Mucosa of descending colon (tissue), 3 donors: ENCODE results near the gene UBE3D. TPM values are rescaled to one million over a fixed set of nuclear protein-coding genes. Genes with fewer than 3 reads are reported as not detected.

Experiments
- ATAC-seq: fragments of 200-7000 bp; cut with Tn5 transposase; one replicate; pipeline ENCODE4 v1.9.1; 2020; ENCODE audit warnings: mild to moderate bottlenecking, moderate library complexity
- DNase-seq, 3 donors: peaks; one replicate each; pipeline ENCODE4 v3.0.0-alpha.2; 2020
- H3K36me3 ChIP-seq: fragments of 200-600 bp; one replicate; pipeline ENCODE4 v1.8.0; 2021; ENCODE audit warnings: low read depth, mild to moderate bottlenecking
- H3K4me1 ChIP-seq: fragments of 200-600 bp; one replicate; pipeline ENCODE4 v1.8.0; 2021; ENCODE audit warnings: low read depth, mild to moderate bottlenecking
- H3K4me3 ChIP-seq: fragments of 200-600 bp; one replicate; pipeline ENCODE4 v1.8.0; 2021; ENCODE audit warnings: mild to moderate bottlenecking
- H3K9me3 ChIP-seq: fragments of 200-600 bp; one replicate; pipeline ENCODE4 v1.8.0; 2021; ENCODE audit warnings: mild to moderate bottlenecking
- intact Hi-C, 2 donors: fragments of 100-400 bp; cut with DNase I in 1 of 2; cut with micrococcal nuclease in 1 of 2; formaldehyde crosslinking; loops; one replicate each; pipeline versions ENCODE4 v1.11.0 to v1.11.1; 2022; cut with DNase I, micrococcal nuclease
- total RNA-seq, 3 donors: library from RNA; stranded (reverse); fragmentation: NEBNext Ultra II Directional in 2 of 3; extraction: Animal tissue kit (Norgen Biotek cat#: 25700) in 2 of 3; gene quantifications; one replicate each; pipeline versions ENCODE4 v1.2.1 to v1.2.4, GENCODE V29; 2021 to 2023
- TF ChIP-seq, protein P1 (sequence below): fragments of 200-600 bp; IDR thresholded peaks from one replicate; pipeline ENCODE4 v1.8.0; 2022; ENCODE audit warnings: antibody characterized with exemption, mild to moderate bottlenecking
- donor health status: DM: no; HTN: no; CAD: no; lungs with moderate emphysema.
- donor health status: DM: no; HTN: no; CAD: no.
- donor health status: DM: no; HTN: yes; CAD: no.

UBE3D gene
- total RNA-seq, 3 donors from 2014 or later: 4.3 to 4.8 (median 4.7) TPM

GRCh38 chr6:82891076-82891475 lies 174.6 kb downstream of the UBE3D start:
- Histone ChIP-seq H3K4me3 (no peak overlapping the region), H3K9me3 (no peaks in the 10 kb centered on the region), H3K36me3 (no peaks in the 10 kb centered on the region), H3K4me1 (no peaks in the 10 kb centered on the region)
- DNase-seq: no peak
- TF ChIP-seq, protein P1, sequence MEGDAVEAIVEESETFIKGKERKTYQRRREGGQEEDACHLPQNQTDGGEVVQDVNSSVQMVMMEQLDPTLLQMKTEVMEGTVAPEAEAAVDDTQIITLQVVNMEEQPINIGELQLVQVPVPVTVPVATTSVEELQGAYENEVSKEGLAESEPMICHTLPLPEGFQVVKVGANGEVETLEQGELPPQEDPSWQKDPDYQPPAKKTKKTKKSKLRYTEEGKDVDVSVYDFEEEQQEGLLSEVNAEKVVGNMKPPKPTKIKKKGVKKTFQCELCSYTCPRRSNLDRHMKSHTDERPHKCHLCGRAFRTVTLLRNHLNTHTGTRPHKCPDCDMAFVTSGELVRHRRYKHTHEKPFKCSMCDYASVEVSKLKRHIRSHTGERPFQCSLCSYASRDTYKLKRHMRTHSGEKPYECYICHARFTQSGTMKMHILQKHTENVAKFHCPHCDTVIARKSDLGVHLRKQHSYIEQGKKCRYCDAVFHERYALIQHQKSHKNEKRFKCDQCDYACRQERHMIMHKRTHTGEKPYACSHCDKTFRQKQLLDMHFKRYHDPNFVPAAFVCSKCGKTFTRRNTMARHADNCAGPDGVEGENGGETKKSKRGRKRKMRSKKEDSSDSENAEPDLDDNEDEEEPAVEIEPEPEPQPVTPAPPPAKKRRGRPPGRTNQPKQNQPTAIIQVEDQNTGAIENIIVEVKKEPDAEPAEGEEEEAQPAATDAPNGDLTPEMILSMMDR: no peak
- no peak for ATAC-seq
- intact Hi-C loops: no loop called here

DNA sequence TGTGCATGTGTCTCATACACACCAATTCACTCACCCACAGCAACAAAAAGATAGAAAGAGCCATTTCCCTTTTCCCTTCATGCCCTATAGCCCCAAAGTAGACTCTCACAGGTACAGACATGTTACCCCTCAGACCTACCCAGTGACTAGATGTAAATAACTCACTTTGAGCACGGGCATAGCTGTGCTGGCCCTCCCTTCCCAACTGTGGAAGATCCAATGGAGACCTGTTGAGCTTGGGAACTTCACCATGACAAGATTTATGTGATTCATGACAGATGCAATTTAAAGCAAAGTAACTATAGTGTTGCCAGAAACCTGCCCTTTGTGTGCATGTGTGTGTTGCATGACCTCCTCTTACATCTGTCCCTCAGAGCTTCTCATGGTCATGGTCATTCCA lies 175.4 kb downstream of the UBE3D start:
- ATAC-seq (no peak), DNase-seq (no peak)
- Histone ChIP-seq H3K4me3 (no peak overlapping the region), H3K9me3 (no peaks in the 10 kb centered on the region), H3K36me3 (no peaks in the 10 kb centered on the region), H3K4me1 (no peaks in the 10 kb centered on the region)
- intact Hi-C loops: no loop called here
- TF ChIP-seq, protein P1: no peak

- Histone ChIP-seq H3K36me3 (no peaks in the 10 kb centered on the region), H3K4me1 (no peaks in the 10 kb centered on the region), H3K9me3 (no peaks in the 10 kb centered on the region), H3K4me3 (no peak overlapping the region)
- intact Hi-C loops: no loop called here
- no peak for ATAC-seq
- TF ChIP-seq, protein P1: no peak
- no peak for DNase-seq
Measured at GRCh38 chr6:82889143-82889542, 176.5 kb downstream of the UBE3D start.

DNA sequence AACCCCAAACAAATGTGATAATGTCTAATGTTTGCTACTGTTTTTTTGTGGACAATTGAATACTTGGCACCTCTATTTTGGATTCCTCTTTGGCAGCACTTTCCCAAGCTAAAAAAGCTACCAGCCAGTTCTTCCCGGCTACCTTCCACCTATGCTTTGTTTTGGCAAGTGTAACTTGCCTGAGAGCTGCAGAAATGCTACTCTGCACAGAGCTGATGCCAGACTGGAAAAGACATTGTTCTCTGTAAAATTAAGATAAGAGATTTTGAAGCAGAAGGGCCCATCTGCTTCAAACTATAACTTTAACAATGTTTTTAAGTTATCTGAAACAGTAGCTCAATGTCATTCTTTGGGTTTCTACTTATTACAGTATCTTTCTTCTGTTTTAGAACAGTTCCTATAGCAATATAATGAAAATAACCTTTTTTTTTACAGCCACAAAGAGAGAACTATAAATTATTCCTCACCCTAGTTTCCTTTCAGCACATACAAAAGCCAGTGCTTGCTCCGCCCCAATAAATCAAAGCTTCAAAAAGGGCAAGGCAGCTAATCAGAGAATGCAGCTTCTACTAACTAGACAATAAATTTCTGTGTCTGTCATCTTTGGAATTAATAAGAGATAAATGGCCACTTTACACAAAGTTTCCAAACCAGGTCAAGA lies 183.1 kb downstream of the UBE3D start:
- intact Hi-C loops: no loop called here
- Histone ChIP-seq H3K4me1 (no peaks in the 10 kb centered on the region), H3K9me3 (no peaks in the 10 kb centered on the region), H3K4me3 (no peak overlapping the region), H3K36me3 (no peaks in the 10 kb centered on the region)
- ATAC-seq (no peak), DNase-seq (no peak)
- TF ChIP-seq, protein P1: no peak

- intact Hi-C loops: no loop called here
- ATAC-seq: no peak
- no peak overlapping the region for H3K4me3 ChIP-seq
- no peaks in the 10 kb centered on the region for H3K9me3 ChIP-seq
- H3K4me1 ChIP-seq: peaks cover 6% of the 10 kb centered on the region
- TF ChIP-seq, protein P1: no peak
- DNase-seq: no peak
- H3K36me3 ChIP-seq: no peaks in the 10 kb centered on the region
Measured at GRCh38 chr6:82881519-82881918, 184.1 kb downstream of the UBE3D start.

- ATAC-seq (no peak), DNase-seq (no peak)
- Histone ChIP-seq H3K9me3 (no peaks in the 10 kb centered on the region), H3K36me3 (no peaks in the 10 kb centered on the region), H3K4me3 (no peak overlapping the region), H3K4me1 (peaks cover 6% of the 10 kb centered on the region)
- intact Hi-C loops: no loop called here
- TF ChIP-seq, protein P1: no peak
Measured at GRCh38 chr6:82878812-82879211, 186.8 kb downstream of the UBE3D start.
